ENCODE results near the gene CENPX.
A peak's percentile ranks its signal among the peaks of the same experiment; 100 is the strongest.
"Not testable (repeated sequence)": the region's sequence is repeated elsewhere in the genome, so short reads cannot be mapped to it uniquely, and the experiment has no call there.

Gene CENPX

DNA sequence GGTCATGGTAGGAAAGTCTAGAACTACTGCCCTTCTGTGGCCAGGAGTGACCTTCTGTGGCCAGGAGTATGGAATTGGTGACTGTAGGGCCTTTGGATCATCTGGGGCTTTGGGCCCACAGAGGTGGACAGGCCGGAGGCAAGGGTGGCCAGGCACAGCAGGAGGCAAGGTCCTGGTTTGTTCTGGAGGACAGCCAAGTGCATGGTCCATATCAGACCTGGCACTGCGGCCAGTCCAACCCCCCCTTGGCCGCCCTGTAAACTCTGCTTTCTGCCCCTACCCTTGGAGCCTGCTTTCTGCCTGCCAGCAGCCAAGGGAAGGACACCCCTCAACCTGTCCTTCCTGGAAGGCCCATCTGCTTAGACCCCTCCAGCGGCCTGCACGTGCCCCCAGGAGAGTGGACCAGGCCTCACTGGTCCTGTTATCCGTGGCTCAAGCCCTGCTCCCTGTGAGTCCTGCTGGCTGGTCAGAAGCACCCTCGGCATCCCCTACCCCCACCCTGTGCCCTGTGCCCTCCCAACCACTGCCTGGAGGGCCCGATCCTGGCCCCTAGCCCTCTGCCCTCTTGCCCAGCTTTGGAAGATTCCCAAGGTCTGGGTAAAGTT is 17.1 kb upstream of the CENPX start:
- no peak for DNase-seq (ENCODE audit: low read depth)

DNA sequence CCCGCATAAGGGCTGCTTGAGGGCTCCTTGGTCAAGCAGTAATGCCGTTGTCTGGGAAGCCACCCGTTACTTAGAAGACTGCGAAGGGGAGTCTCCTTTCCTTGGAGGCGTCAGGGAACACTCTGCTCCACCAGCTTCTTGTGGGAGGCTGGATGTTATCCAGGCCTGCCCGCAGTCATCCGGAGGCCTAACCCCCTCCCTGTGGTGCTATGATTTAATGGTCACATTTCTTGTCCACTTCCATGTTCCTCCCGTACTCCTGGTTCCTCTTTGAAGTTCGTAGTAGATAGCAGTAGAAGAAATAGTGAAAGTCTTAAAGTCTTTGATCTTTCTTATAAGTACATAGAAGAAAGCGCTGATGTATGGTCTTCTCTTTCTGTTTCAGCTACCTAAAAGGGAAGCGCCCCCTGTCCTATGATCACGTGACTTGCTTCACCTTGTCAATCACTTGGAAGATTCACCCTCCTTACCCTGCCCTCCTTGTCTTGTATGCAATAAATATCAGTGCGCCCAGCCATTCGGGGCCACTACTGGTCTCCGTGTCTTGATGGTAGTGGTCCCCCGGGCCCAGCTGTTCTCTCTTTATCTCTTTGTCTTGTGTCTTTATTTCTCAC is 16.2 kb upstream of the CENPX start:
- DNase-seq (ENCODE audit: low read depth) = not testable (repeated sequence)

DNA sequence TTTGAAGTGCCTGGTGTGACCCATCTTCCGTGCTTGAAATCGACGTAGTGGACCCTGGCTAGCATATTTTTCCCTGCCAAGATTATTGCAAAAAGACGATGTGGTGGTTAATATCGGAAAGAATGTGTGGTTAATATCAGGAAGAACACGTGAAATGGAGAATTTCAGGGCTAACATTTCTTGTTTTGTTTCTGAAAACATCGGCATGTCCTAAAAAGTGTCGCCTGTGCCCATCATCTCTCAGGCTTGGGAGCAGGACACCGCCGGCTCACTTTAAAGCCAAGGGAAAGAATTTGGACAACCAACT is 15.2 kb upstream of the CENPX start:
- DNase-seq (ENCODE audit: low read depth) = no peak

DNA sequence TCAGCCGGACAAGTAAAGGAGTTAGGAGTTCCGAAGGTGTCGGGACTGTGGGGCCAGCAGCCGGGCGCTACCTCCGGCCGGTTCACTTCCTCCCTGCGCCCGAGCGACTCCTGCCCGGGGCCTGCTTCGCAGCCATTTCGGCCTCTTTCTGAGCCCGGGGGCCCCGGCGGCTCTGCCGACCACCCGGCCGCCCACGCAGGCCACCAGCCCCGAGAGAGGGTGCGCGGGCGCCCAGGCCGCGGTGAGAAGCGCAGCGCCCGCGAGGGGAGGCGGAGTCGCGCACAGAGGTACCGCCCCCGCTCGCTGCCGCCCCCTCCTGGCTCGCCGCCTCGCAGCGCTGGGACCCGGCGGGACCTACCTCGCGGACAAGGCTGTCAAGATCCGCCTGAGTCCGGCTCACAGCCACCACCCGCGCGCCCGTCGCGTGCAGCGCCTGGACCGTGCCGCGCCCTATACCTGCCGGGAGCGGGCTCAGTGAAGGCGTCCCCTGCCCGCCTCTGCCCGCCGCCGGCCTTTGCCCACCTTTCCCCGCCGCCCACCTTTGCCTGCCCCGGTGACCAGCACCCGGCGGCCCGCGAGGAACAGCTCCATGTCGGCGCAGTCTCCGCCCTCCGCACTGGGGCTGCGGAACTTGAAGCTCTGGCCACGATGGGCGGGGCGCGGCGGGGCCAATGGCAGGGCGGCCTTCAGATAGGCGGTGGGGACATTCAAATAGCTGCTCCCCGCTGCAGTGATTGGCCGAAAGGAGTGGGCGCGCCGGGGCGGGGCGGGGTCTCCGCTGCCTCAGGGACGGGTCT is 14.6 kb upstream of the CENPX start, which contains the start of gene DCXR:
Gene DCXR (minus strand): TSS at position 606 of the 797 bp plus-strand sequence. CDS start 15 bp downstream, at position 591.
- DNase-seq (ENCODE audit: low read depth) = peak; percentile 92

DNA sequence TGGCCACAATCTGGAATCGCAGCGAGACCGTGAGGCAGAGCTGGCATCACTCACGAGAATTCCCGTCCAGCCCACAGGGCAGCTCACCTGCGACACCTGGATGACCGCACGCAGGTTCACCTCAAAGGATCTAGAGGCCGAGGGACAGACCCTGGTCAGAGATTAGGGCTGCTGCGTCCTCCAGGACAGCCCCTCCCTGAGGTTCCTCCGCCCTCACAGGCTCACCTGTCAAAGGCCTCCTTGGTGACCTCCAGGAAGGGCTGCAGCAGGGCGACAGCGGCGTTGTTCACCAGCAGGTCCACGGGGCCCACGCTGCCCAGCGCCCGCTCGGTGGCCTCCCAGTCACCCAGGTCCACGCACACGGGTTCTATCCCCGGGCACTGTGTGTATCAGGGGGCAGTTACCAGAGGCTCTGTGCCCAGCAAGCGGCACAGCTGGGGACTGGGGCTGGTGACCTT is 14.0 kb upstream of the CENPX start:
- DNase-seq (ENCODE audit: low read depth) = no peak

DNA sequence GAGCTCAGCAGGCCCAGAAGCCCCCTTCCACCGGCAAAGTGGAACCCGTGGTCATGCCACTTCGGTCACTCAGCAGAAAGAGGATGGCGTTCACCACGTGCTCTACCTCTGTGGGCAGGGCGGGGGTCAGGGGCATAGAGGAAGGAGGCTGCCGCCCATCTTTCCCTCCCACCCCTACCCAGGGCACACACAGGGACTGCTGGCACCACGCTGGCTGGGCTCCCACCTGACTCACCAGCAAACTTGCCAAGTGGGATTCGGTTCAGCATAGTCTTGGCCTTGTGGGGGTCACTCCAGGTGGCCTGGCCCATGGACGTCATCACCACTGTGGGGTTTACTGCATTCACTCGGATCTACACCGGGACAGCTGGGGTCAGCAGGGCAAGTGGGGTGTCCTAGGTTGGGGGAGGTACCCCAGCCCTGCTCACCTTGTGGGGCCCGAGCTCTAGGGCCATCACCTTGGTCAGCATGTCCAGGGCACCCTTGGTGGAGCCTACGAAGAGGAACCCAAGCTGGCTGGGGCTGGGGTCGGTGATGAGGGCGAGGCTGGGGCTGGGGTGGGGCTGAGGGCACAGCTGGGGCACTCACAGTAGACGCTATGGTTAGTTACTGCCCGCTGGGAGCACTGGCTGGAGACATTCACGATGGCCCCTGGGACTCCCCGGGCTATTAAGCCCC is 13.4 kb upstream of the CENPX start:
- DNase-seq (ENCODE audit: low read depth) = no peak

DNA sequence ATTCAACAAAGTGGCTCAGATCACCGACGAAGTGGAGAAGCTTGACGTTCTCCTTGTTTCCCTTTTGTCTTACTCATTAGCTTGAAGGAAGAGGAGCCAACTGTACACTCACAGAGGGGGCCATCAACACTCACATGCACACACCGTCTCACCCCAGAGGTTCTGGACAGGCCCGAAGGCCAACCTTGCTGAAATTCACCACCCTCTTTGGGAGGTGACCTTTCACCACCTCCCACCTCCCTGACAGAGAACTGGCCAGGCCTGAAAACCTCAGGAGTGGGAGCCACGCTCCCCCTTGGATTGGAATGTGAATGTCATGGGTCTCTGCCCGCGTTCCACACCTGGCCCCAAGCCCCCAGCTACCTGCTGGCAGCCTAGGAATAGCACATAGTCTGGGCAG is 12.8 kb upstream of the CENPX start:
- DNase-seq (ENCODE audit: low read depth) = no peak

DNA sequence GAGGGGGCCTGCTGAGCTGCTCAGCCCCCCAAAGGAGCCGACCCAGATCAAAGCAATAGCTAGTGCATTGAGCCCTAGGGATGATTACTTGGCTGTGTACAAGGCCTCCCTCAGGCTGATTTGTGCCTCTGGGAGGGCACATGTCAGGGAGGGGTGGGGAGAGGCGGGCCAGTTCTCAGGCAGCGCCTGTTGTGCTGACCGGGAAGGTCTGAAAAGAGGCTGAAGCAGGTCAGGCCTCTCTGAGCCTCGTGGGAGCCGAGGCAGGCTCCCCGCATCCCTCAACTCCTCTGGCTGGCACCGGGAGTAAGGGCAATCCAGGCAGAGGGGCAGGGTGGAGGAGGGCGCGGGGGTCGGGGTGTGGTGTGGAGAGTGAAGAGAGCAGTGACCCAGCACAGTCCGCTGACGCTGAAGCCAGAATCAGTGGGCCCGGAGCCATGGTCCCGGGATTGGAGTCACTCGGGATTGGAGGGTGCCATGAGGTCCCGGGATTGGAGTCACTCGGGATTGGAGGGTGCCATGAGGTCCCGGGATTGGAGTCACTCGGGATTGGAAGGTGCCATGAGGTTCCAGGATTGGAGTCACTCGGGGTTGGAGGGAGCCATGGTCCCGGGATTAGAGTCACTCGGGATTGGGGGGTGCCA is 11.8 kb upstream of the CENPX start:
- no peak for DNase-seq (ENCODE audit: low read depth)

DNA sequence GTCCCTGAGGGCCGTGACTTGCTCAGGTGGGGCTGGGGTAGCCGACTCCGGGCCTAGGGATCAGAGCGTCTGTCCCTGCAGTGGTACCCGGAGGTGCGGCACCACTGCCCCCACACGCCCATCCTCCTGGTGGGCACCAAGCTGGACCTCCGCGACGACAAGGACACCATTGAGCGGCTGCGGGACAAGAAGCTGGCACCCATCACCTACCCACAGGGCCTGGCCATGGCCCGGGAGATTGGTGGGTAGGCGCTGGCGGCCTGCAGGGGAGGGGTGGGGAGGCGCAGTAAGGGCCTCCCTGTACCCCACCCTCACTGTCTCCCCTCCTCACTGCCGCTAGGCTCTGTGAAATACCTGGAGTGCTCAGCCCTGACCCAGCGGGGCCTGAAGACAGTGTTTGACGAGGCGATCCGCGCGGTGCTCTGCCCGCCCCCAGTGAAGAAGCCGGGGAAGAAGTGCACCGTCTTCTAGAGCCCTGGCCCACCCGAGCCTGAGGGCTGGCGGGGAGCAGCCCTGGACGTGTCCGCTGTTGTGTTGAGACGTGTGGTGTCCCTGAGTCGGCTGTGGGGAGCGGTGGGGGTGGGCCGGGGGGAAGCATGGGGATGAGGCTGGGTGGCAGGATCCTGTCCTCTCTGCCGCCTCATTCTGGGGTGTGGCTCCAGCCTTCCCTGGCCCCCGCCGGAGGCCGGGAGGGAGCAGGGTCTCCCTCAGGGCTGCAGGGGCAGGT is 10.8 kb upstream of the CENPX start:
- DNase-seq (ENCODE audit: low read depth) = no peak

DNA sequence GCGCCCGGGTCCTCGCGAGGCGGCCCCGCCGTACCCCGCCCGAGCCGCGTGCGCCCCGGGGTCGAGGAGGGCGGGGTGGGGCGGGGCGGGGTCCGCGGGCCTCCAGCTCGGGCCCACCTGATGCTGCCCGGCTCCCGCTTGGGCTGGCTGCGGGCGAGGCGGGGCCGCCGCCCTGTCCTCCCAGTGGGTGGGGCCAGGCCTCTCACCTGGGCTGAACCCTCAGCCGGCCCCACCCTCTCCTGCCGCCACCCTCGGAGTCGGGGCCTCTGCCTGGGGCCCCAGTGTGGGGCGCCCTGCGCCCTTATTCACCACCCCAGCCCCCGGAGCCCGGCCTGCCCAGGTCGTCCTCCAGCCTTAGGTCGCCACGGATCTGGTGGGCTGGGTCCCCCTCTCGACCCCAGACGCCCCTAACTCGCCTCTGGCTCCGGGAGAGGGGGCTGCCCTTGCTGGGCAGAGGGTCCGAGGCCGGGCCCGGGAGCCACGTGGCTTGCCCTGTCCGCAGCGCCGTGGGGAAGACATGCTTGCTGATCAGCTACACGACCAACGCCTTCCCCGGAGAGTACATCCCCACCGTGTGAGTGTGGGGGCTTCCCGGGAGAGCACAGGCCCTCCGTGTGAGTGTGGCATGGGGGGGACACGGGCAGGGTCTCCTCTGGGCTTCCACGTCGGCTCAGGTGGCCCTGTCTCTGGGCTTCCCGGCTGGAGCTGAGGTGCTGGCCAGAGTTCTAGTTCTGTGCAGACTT is 9.4 kb upstream of the CENPX start:
- DNase-seq (ENCODE audit: low read depth) = no peak

DNA sequence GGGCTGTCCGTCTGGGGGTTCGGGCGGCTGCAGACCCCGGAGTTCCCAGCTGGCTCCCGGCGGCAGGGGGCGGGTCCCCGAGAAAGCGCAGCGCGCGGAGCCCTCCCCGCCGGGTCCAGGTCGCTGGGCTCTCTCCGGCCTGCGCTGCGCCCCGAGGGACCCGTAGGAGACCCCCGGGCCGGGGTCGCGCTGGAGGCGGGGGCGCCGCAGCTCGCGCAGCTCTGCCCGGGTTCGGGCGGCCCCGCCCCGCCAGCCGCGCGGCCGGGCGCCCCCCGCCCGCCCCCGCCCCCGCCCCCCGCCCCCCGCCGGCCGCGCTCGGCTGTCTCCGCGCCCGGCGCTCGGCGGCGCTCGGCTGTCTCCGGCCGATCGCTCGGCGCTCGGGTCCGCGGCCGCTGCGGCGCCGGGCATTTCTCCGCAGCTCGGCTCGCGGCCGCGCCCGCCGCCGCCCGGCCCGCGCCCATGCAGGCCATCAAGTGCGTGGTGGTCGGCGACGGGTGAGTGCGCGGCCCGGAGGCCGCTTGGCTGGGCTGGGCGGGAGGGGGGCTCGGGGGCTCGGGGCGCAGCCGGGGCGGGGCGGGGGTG is 8.7 kb upstream of the CENPX start, which contains the start of gene RAC3:
Gene RAC3 (plus strand): TSS at position 376 of the 582 bp plus-strand sequence. CDS start 84 bp downstream, at position 460.
- no peak for DNase-seq (ENCODE audit: low read depth)

DNA sequence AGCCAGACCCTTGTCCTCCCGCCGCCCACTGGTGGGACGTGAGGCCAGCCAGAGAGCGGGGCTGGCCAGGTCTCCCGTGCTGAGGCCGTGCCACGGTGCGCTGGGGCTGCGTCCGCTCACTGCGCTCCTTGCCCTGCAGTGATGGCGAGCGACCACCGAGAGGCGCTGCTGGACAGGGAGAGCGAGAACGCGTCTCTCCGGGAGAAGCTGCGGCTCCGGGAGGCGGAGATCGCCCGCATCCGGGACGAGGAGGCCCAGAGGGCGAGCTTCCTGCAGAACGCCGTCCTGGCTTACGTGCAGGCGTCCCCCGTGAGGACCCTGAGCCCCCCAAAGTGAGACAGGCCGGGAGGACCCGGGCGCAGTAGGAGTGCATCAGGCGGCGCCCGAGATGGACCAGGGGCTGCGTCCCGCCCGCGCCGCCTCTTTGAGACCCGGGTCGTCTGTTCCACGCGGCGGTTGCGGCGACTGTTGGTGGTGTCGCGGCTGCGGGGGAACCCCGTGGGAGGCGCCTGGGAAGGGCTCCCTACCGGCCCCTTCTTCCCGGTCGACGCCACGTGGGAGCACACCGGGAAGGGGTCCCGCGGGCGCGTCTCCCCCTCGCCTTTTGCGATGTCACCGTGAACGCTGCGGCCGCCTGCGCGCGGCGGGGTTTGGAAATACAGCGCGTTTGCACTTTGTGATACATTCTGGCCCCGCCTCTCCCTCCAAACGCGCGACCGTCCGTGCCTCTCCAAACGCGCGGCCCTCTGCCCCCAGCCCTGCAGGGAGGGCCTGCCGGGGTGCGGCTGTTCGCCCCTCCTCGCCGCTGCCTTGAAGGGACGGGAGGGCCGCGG is 8.0 kb upstream of the CENPX start:
- DNase-seq (ENCODE audit: low read depth) = peak; percentile 76

DNA sequence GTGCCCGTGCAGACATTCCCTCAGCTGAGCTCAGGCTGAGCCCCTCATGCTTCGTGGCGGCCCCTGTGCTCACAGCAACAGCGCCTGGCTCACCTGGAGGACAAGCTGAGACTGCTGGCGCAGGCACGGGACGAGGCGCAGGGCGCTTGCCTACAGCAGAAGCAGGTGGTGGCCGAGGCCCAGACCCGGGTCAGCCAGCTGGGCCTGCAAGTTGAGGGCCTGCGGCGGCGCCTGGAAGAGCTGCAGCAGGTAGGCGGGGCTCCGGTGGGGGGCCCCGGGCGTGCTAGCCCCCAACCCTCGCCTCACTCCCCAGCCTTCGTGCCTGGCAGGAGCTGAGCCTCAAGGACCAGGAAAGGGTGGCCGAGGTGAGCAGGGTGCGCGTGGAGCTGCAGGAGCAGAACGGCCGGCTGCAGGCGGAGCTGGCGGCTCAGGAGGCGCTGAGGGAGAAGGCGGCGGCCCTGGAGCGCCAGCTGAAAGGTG is 7.4 kb upstream of the CENPX start:
- no peak for DNase-seq (ENCODE audit: low read depth)

DNA sequence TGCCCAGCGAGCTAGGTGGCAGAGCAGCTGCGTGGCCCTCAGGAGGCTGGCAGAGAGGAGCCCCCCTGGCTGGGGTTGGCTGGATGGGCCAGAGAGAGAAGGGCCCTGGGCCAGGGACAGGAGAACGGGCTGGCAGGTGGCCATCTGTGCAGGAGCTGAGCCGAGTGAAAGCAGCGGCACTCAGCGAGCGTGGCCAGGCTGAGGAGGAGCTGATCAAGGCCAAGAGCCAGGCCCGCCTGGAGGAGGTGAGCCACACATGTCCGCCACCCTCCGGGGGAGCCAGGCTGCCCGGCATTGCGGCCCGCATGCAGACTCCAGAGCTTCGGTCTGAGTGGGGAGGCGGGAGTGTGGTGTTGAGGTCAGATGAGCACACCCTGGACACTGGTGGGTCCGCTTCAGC is 6.7 kb upstream of the CENPX start:
- DNase-seq (ENCODE audit: low read depth) = no peak

DNA sequence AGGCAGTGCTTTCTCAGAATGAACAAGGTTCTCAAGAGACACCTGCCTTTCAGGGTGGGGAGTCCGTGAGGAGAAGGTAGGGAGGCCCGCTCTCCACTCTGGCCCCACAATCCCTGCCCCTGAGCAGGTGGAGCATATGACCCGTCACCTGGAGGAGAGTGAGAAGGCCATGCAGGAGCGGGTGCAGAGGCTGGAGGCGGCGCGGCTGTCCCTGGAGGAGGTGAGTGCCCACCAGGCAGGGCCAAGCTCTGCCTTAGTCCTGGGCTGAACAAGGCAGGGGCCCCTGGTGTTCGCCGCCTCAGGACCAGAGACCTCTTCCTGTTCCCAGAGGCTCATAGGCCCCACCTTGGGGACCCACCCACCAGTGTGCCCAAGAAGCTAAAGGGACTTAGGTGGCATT is 6.3 kb upstream of the CENPX start:
- no peak for DNase-seq (ENCODE audit: low read depth)

DNA sequence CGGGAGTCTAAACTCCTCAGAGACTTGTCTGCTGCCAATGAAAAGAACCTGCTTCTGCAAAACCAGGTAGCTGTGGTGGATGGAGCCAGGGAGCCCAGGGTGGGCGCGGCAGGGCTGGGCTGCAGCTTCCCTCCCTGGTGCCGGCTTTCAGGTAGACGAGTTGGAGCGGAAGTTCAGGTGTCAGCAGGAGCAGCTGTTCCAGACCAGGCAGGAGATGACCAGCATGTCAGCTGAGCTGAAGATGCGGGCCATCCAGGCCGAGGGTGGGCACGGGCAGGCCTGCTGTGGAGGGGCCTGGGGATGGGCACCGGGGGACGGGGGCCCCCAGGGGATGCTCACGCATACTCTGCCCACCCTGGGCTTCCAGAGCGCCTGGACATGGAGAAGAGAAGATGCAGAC is 5.6 kb upstream of the CENPX start:
- DNase-seq (ENCODE audit: low read depth) = no peak

DNA sequence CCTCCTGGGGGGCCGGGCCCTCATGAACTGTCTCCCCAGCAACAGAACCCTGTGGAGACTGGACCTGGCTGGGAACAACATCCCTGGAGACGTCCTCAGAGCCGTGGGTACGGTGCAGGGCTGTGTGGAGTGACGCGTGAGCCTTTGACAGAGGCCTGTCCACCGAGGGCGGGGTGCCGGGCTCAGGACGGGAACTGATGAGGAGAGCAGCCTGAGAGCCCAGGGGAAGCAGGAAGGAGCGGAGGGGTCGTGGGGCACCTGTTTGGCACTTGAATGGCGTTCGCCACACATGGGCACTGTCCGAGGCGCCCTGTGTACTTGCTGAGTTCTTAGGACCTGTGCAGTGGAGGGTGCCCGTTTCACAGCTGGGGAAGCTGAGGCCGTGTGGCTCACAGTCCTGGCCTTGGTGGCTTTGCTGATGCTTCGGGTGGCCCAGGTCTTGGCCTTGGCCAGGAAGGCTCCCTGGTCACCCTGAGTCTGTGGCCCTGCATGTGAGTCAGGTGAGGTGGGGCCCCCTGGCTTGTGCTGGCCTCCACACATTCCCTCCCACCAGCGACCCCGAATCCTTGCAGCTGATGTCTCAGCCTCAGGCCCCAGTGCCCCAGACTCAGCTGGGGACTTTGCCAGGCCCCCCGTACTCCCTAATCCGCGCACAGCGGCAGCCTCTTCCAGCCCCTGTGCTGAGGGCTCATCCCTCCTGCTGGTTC is 2.9 kb upstream of the CENPX start:
- DNase-seq (ENCODE audit: low read depth) = no peak

DNA sequence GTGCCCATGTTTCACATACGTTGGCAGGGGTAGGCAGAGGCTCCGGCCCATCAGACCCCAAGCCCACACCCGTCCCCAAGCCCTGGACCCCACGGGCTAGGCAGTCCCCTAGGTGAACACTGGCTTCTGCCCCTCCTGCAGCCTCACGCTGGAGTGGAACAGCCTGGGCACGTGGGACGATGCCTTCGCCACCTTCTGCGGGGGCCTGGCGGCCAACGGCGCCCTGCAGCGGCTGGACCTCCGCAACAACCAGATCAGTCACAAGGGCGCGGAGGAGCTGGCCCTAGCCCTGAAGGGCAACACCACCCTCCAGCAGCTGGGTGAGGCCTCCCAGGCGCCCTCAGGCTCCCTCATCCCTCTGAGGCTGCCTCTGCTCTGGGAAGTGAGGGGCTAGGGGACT is 2.2 kb upstream of the CENPX start:
- DNase-seq (ENCODE audit: low read depth) = no peak
